ENCODE results near the gene CASQ1. TPM values are rescaled to one million over a fixed set of nuclear protein-coding genes. Genes with fewer than 3 reads are reported as not detected.

Gene CASQ1
- total and polyA plus RNA-seq, 8 donors = 0.17 to 0.71 (median 0.29) TPM; not detected in 1

DNA sequence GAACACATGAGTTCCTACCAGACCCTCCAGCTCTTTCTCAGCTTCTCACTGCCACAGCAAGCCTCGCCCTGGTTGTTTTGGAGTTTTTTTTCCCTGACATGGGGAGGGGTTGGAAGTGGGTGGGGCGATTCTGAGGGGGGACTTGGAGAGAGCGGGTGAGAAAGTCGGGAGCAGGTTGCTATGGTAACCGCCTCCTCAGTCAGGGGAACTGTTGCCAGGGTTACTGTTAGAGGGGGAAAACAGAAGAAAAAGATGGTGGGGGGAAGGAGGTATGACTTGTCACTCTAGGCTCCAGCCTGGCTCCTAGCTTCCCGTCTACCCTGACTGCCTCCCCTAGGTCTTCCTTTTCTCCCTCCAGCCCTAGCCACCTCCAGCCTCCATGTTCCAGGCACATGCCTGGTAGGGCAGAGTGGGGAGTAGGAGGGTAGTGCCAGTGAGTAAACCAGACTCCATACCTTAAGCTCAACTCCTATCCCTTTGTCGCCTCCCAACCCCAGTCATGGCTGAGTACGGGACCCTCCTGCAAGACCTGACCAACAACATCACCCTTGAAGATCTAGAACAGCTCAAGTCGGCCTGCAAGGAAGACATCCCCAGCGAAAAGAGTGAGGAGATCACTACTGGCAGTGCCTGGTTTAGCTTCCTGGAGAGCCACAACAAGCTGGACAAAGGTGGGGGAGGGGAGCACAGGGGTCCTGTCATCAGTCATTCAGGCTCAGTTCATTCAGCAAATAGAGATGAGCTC is 20.8 kb downstream of the CASQ1 start:
- TF ChIP-seq, protein P1, sequence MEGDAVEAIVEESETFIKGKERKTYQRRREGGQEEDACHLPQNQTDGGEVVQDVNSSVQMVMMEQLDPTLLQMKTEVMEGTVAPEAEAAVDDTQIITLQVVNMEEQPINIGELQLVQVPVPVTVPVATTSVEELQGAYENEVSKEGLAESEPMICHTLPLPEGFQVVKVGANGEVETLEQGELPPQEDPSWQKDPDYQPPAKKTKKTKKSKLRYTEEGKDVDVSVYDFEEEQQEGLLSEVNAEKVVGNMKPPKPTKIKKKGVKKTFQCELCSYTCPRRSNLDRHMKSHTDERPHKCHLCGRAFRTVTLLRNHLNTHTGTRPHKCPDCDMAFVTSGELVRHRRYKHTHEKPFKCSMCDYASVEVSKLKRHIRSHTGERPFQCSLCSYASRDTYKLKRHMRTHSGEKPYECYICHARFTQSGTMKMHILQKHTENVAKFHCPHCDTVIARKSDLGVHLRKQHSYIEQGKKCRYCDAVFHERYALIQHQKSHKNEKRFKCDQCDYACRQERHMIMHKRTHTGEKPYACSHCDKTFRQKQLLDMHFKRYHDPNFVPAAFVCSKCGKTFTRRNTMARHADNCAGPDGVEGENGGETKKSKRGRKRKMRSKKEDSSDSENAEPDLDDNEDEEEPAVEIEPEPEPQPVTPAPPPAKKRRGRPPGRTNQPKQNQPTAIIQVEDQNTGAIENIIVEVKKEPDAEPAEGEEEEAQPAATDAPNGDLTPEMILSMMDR (IDR thresholded peaks at IDR 0.05) = no peak
- Histone ChIP-seq H3K4me1 (peaks cover 19 to 42% of the 10 kb centered on the region in 2 donors), H3K9me3 (no peaks in the 10 kb centered on the region), H3K27ac (no peak overlapping the region), H3K27me3 (no peaks in the 10 kb centered on the region), H3K4me3 (no peak overlapping the region), H3K36me3 (peaks cover 7 to 80% of the 10 kb centered on the region in 2 donors)
- intact Hi-C loops (cut with DNase I) = no loop called here
- no peak for DNase-seq
- ATAC-seq = no peak

DNA sequence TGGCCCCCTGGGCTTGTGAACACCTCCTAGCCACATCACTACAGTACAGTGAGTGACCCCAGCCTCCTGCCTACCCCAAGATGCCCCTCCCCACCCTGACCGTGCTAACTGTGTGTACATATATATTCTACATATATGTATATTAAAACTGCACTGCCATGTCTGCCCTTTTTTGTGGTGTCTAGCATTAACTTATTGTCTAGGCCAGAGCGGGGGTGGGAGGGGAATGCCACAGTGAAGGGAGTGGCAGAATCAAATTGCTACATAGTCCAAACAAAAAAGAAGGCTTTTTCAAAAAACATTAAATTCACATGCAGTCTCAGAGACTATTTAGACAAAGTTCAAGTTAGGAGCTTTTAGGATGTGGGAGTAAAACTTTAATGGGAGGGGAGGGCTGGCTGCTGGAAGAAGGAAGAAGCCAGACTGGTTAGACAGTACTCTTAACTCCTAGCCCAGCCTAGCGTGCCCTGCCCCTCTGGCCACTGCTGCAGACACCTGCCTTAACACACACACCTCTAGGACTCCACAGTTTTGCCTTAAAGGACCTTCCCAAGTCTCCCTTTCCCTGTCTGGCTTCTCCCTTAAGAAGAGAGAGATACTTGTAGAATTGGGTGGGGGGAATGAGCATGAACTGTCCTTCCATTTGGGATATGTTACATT is 24.2 kb downstream of the CASQ1 start:
- H3K27me3 ChIP-seq = no peaks in the 10 kb centered on the region
- DNase-seq (no peak), ATAC-seq (peak; percentile 38)
- H3K4me3 ChIP-seq = no peak overlapping the region
- H3K9me3 ChIP-seq = no peaks in the 10 kb centered on the region
- TF ChIP-seq, protein P1 (IDR thresholded peaks at IDR 0.05) = no peak
- H3K36me3 ChIP-seq = peaks cover 7 to 99% of the 10 kb centered on the region in 2 donors
- peaks cover 3 to 28% of the 10 kb centered on the region in 2 donors for H3K4me1 ChIP-seq
- no peak overlapping the region for H3K27ac ChIP-seq
- intact Hi-C loops (cut with DNase I) = no loop called here

DNA sequence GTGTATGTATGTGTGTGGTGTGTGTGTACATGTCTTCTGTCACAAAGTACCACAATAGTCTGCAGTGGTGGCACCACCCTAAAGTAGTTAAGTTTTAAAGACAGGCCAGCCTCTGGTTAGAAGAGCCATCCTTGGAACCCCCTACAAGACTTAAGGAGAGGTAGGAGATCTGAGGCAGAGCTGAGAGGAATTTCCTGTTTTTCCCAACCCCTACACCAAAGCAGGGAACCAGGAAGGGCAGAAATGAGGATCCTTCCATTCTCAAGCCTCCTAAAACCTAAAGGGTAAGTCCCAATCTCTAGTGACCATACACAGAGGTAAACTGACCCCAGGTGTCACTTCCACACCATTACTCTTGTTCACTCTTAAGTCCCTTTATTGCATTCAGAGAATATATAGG is 25.9 kb downstream of the CASQ1 start:
- no peaks in the 10 kb centered on the region for H3K9me3 ChIP-seq
- intact Hi-C loops (cut with DNase I) = no loop called here
- H3K4me3 ChIP-seq = no peak overlapping the region
- no peaks in the 10 kb centered on the region for H3K27me3 ChIP-seq
- no peak overlapping the region for H3K27ac ChIP-seq
- no peak for DNase-seq
- peaks cover 7 to 100% of the 10 kb centered on the region in 2 donors for H3K36me3 ChIP-seq
- TF ChIP-seq, protein P1 (IDR thresholded peaks at IDR 0.05) = no peak
- peaks cover 0 to 21% of the 10 kb centered on the region in 2 donors for H3K4me1 ChIP-seq
- no peak for ATAC-seq

DNA sequence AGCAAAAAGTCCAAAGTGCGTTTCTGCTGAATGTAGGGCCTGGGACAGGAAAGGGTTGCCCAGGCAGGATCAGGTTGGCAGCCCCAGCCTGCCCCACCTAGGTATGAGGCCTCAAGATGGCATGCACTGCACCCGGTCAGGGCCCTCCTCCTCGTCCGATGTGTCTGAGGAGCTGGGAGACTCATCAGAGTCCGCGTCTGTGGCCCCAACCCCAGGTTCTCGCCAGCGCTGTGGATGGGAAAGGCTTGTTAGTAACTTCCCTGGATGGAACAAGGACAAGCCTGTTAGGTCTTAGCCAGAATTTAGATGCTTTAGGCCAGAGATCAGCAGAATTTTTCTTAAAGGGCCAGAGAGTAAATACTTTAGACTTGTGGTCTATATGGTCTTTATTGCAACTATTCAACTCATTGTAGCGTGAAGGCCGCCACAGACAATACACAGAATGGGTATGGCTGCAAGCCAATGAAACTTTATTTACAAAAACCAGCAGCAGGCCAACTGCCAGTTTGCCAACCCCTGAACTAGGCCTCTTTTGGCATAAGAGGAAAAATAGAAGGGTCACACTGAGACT is 27.2 kb downstream of the CASQ1 start:
- DNase-seq = no peak
- no peak for ATAC-seq
- TF ChIP-seq, protein P1 (IDR thresholded peaks at IDR 0.05) = no peak
- Histone ChIP-seq H3K4me3 (no peak overlapping the region), H3K27ac (no peak overlapping the region), H3K27me3 (no peaks in the 10 kb centered on the region), H3K9me3 (no peaks in the 10 kb centered on the region), H3K36me3 (peaks cover 4 to 100% of the 10 kb centered on the region in 2 donors), H3K4me1 (peaks cover 0 to 21% of the 10 kb centered on the region in 2 donors)
- intact Hi-C loops (cut with DNase I) = no loop called here
